B cell (primary cell): ENCODE measurements around the gene ADCK2. TPM values are rescaled to one million over a fixed set of nuclear protein-coding genes. Genes with fewer than 3 reads are reported as not detected.
"Not testable (repeated sequence)": the region's sequence is repeated elsewhere in the genome, so short reads cannot be mapped to it uniquely, and the experiment has no call there.

Source experiments
- ATAC-seq: fragments of 200-7000 bp; cut with Tn5 transposase; one replicate; pipeline ENCODE4 v1.10.0; 2021; ENCODE audit warnings: low read depth, mild to moderate bottlenecking, moderate number of reproducible peaks, moderate library complexity
- CTCF ChIA-PET: fragments of 350-600 bp; sonication (Branson Sonifier 250); formaldehyde crosslinking; loops from one replicate; lab custom pipeline; 2021; ENCODE audit warnings: antibody characterized with exemption, inconsistent platforms; lab: Charles Lee
- POLR2A ChIA-PET: fragments of 350-600 bp; sonication (Branson Sonifier 250); formaldehyde crosslinking; loops from one replicate; lab custom pipeline; 2021; ENCODE audit warnings: antibody characterized with exemption; lab: Charles Lee
- DNase-seq: peaks from one replicate; pipeline ENCODE4 v3.0.0; 2013
- H2AFZ ChIP-seq: 2 replicates; pipeline ENCODE4 v1.6.1; 2012; ENCODE audit warnings: mild to moderate bottlenecking, low read depth, low read length; ENCODE audit not compliant: insufficient read depth, poor library complexity, severe bottlenecking
- H3K27ac ChIP-seq, 2 donors: 1 replicate in 1 of 2; 2 replicates in 1 of 2; pipeline ENCODE4 v1.5.1; 2012 to 2013; ENCODE audit warnings: low read length in 2 of 2, mild to moderate bottlenecking in 2 of 2, moderate library complexity in 1 of 2
- H3K27me3 ChIP-seq, 4 experiments: fragments of 200-600 bp in 1 of 4; sonication (generic) in 1 of 4; replicated peaks in 1 of 4; 1 replicate in 2 of 4; 2 replicates in 2 of 4; pipeline versions ENCODE4 v1.6.1 to v1.7.0; 2013 to 2016; ENCODE audit warnings: low read length in 3 of 4, mild to moderate bottlenecking in 2 of 4, mixed read lengths in 1 of 4, moderate library complexity in 1 of 4; ENCODE audit not compliant: insufficient read depth in 4 of 4, control insufficient read depth in 3 of 4; ENCODE audit errors: control extremely low read depth in 1 of 4
- H3K36me3 ChIP-seq, 2 experiments: replicated peaks in 1 of 2; 1 replicate in 1 of 2; 2 replicates in 1 of 2; pipeline versions ENCODE4 v1.6.1 to v1.7.1; 2013; ENCODE audit warnings: low read length in 1 of 2; ENCODE audit not compliant: insufficient read depth in 2 of 2, control insufficient read depth in 1 of 2; ENCODE audit errors: control extremely low read depth in 1 of 2, extremely low read depth in 1 of 2
- H3K4me1 ChIP-seq, 2 donors: fragments of 200-600 bp in 1 of 2; sonication (generic) in 1 of 2; 1 replicate in 1 of 2; 2 replicates in 1 of 2; pipeline versions ENCODE4 v1.5.1 to v1.6.1; 2013 to 2017; ENCODE audit warnings: low read length in 2 of 2; ENCODE audit not compliant: control insufficient read depth in 2 of 2, insufficient read depth in 2 of 2
- H3K4me2 ChIP-seq: replicated peaks from 2 replicates; pipeline ENCODE3; 2012; ENCODE audit warnings: mild to moderate bottlenecking, low read depth, low read length; ENCODE audit not compliant: poor library complexity, severe bottlenecking
- H3K4me3 ChIP-seq, 5 experiments: fragments of 200-600 bp in 1 of 5; sonication (generic) in 1 of 5; 1 replicate in 3 of 5; 2 replicates in 2 of 5; pipeline versions ENCODE4 v1.5.1 to v1.7.0; 2011 to 2016; ENCODE audit warnings: low read length in 4 of 5, mild to moderate bottlenecking in 4 of 5, low read depth in 2 of 5, control low read depth in 1 of 5, moderate library complexity in 1 of 5; ENCODE audit not compliant: insufficient read depth in 1 of 5; ENCODE audit errors: control extremely low read depth in 1 of 5, extremely low read depth in 1 of 5
- H3K79me2 ChIP-seq: fragments of 200-600 bp; sonication (generic); one replicate; pipeline ENCODE4 v1.6.0; 2016; ENCODE audit warnings: low read length; ENCODE audit not compliant: control insufficient read depth, insufficient read depth
- H3K9ac ChIP-seq: fragments of 200-600 bp; sonication (generic); 2 replicates; pipeline ENCODE4 v1.6.1; 2017; ENCODE audit warnings: mild to moderate bottlenecking, low read length, moderate library complexity
- H3K9me3 ChIP-seq, 3 donors: one replicate each; pipeline versions ENCODE4 v1.6.1 to v1.7.1; 2013; ENCODE audit warnings: low read length in 2 of 3; ENCODE audit not compliant: control insufficient read depth in 2 of 3, insufficient read depth in 1 of 3; ENCODE audit errors: control extremely low read depth in 1 of 3
- H4K20me1 ChIP-seq: 2 replicates; pipeline ENCODE4 v1.6.0; 2012; ENCODE audit warnings: mild to moderate bottlenecking, low read length; ENCODE audit not compliant: insufficient read depth, control insufficient read depth, poor library complexity, severe bottlenecking
- H3K27ac Mint-ChIP-seq: one replicate; pipeline ENCODE4 v1.8.0; 2021; ENCODE audit warnings: mixed read lengths
- H3K27me3 Mint-ChIP-seq: one replicate; pipeline ENCODE4 v1.8.0; 2021; ENCODE audit warnings: mixed read lengths
- H3K4me1 Mint-ChIP-seq: one replicate; pipeline ENCODE4 v1.8.0; 2021; ENCODE audit warnings: mixed read lengths
- H3K4me3 Mint-ChIP-seq: one replicate; pipeline ENCODE4 v1.8.0; 2021; ENCODE audit warnings: mixed read lengths
- H3K9me3 Mint-ChIP-seq: one replicate; pipeline ENCODE4 v1.8.0; 2022; ENCODE audit warnings: mixed read lengths; ENCODE audit not compliant: insufficient read depth
- CTCF ChIP-seq: fragments of 200-600 bp; IDR thresholded peaks from one replicate; pipeline ENCODE4 v1.8.0; 2022; ENCODE audit warnings: antibody characterized with exemption, mild to moderate bottlenecking
- EZH2 ChIP-seq: IDR thresholded peaks from 2 replicates; pipeline ENCODE4 v1.6.1; 2012; ENCODE audit warnings: borderline replicate concordance, low read depth, mild to moderate bottlenecking, moderate library complexity, low read length; ENCODE audit not compliant: insufficient read depth, poor library complexity, severe bottlenecking
- WGBS: methylation state at CpG from one replicate; pipeline ENCODE4 v1.1.5; 2013; ENCODE audit warnings: missing lambda C conversion rate; ENCODE audit not compliant: insufficient coverage; 5-methylcytosine and 5-hydroxymethylcytosine counted together
- intact Hi-C: fragments of 100-400 bp; cut with micrococcal nuclease; formaldehyde crosslinking; loops from one replicate; pipeline ENCODE4 v1.10.0; 2022
- polyA plus RNA-seq: library from polyadenylated mRNA; depleted of rRNA; stranded (reverse); fragments of >200 nt; gene quantifications from 2 replicates; pipeline ENCODE4 v1.2.3, GENCODE V29; 2012
- total RNA-seq, 2 donors: library from RNA; stranded (reverse); fragments of 120-200 nt in 1 of 2; gene quantifications; 1 replicate in 1 of 2; 2 replicates in 1 of 2; pipeline versions ENCODE4 v1.2.3 to v1.2.4, GENCODE V29; 2013 to 2022

ADCK2 gene
- total and polyA plus RNA-seq, 2 donors (not counting 1 experiment from before 2014, with no cell fraction given), result 13.3 to 32.6 TPM

DNA sequence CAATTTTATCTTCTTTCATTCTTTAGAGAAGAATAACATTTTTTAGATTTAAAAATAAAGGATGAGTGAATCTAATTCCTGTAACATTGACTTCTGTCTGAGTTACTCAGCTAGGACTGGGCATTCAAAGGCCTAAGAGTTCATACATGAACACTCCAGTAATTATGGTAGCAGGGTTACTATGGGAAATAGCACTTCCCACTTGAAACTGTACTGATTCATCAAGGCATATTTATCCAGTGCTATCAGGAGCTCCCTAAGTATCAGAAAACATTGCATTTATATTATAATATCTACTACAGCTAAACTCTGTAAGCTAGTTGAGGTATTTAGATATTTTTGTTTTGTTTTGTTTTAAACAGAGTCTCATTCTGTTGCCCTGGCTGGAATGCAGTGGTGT is 65.5 kb downstream of the ADCK2 start:
- Histone ChIP-seq H3K79me2 (no peaks in the 10 kb centered on the region), H3K4me2 (no peak overlapping the region), H3K9me3 (no peaks in the 10 kb centered on the region), H3K27ac (no peak overlapping the region), H3K27me3 (no peaks in the 10 kb centered on the region), H3K36me3 (peaks cover 7 to 21% of the 10 kb centered on the region in 2 experiments), H3K4me1 (no peaks in the 10 kb centered on the region), H2AFZ (no peak overlapping the region), H3K9ac (no peak overlapping the region), H4K20me1 (no peaks in the 10 kb centered on the region), H3K4me3 (no peak overlapping the region)
- Mint-ChIP-seq H3K4me1 (no peaks in the 10 kb centered on the region), H3K9me3 (no peaks in the 10 kb centered on the region), H3K4me3 (no peak overlapping the region), H3K27me3 (no peaks in the 10 kb centered on the region), H3K27ac (no peak overlapping the region)
- ATAC-seq, result no peak
- POLR2A ChIA-PET, result no interaction called here
- DNase-seq, result no peak
- TF ChIP-seq CTCF (no peak), EZH2 (no peak)
- CTCF ChIA-PET, result no interaction called here
- intact Hi-C loops, result no loop called here

DNA sequence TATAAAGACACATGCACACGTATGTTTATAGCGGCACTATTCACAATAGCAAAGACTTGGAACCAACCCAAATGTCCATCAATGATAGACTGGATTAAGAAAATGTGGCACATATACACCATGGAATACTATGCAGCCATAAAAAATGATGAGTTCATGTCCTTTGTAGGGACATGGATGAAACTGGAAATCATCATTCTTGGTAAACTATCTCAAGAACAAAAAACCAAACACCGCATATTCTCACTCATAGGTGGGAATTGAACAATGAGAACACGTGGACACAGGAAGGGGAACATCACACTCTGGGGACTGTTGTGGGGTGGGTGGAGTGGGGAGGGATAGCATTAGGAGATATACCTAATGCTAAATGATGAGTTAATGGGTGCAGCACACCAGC is 70.5 kb downstream of the ADCK2 start:
- H3K4me2 ChIP-seq, DNase-seq, H3K9me3 Mint-ChIP-seq, H3K9me3 ChIP-seq, H3K27me3 ChIP-seq, POLR2A ChIA-PET, H3K4me3 Mint-ChIP-seq, H3K9ac ChIP-seq, H3K27ac Mint-ChIP-seq, H3K79me2 ChIP-seq, H3K4me1 ChIP-seq, ATAC-seq, H3K4me3 ChIP-seq, H3K27me3 Mint-ChIP-seq, H4K20me1 ChIP-seq, H3K27ac ChIP-seq, intact Hi-C loops, CTCF ChIA-PET, H2AFZ ChIP-seq: not testable (repeated sequence)
- no CpG with 5 or more reads among the region's 4 CpGs for WGBS
- peaks cover 13% of the 10 kb centered on the region for H3K4me1 Mint-ChIP-seq
- peaks cover 7 to 12% of the 10 kb centered on the region in 2 experiments for H3K36me3 ChIP-seq
